Ovary (tissue), 9 donors: ENCODE measurements around the gene OR51G2. TPM values are rescaled to one million over a fixed set of nuclear protein-coding genes. Genes with fewer than 3 reads are reported as not detected.

Experiments
- DNase-seq, 5 donors: peaks; one replicate each; pipeline ENCODE4 v3.0.0-alpha.2; 2019 to 2020
- H3K27ac ChIP-seq, 2 donors: fragments of 200-600 bp; one replicate each; pipeline versions ENCODE4 v1.5.1 to v1.8.0; 2019 to 2022
- H3K27me3 ChIP-seq: fragments of 200-600 bp; one replicate; pipeline ENCODE4 v1.8.0; 2022
- H3K36me3 ChIP-seq: fragments of 200-600 bp; sonication (generic); one replicate; pipeline ENCODE4 v1.5.1; 2019
- H3K4me1 ChIP-seq: one replicate; pipeline ENCODE4 v1.8.1; 2013; ENCODE audit warnings: mild to moderate bottlenecking, moderate library complexity; ENCODE audit not compliant: insufficient read depth
- H3K4me3 ChIP-seq: fragments of 200-600 bp; sonication (generic); one replicate; pipeline ENCODE4 v1.5.1; 2017
- H3K9me3 ChIP-seq, 2 donors: fragments of 200-600 bp in 1 of 2; sonication (generic) in 1 of 2; one replicate each; pipeline versions ENCODE4 v1.5.1 to v1.8.1; 2013 to 2019; ENCODE audit warnings: mild to moderate bottlenecking in 1 of 2, moderate library complexity in 1 of 2
- EP300 ChIP-seq: sonication (generic); formaldehyde crosslinking; IDR thresholded peaks from one replicate; pipeline ENCODE4 v1.6.1; 2017; ENCODE audit warnings: antibody characterized with exemption
- POLR2A ChIP-seq: fragments of 450-650 bp; IDR thresholded peaks from one replicate; pipeline ENCODE4 v1.6.1; 2017; ENCODE audit warnings: antibody characterized with exemption, mild to moderate bottlenecking, moderate library complexity
- WGBS, 3 donors: extraction: QIAGEN DNeasy Blood & Tissue Kit in 1 of 3; methylation state at CpG; one replicate each; pipeline versions ENCODE4 v1.1.5 to v1.1.7; 2013 to 2017; 5-methylcytosine and 5-hydroxymethylcytosine counted together
- intact Hi-C, 4 donors: fragments of 100-400 bp; cut with DNase I; formaldehyde crosslinking; loops; one replicate each; pipeline versions ENCODE4 v1.11.0 to v1.15.1; 2022 to 2023
- polyA plus RNA-seq, 2 donors: library from polyadenylated mRNA; stranded (reverse); fragments of 200-250 nt in 1 of 2; fragments of 350-450 nt in 1 of 2; fragmentation: Illumina TruSeq in 1 of 2; extraction: RNeasy Lipid Tissue Mini Kit (QIAGEN cat#74804) in 1 of 2; gene quantifications; one replicate each; pipeline ENCODE4 v1.2.3, GENCODE V29; 2013 to 2014
- total RNA-seq, 7 donors: library from RNA; depleted of rRNA in 2 of 7; stranded (reverse); fragments of >200 nt in 2 of 7; fragmentation: NEBNext Ultra II Directional in 3 of 7; extraction: Animal tissue kit (Norgen Biotek cat#: 25700) in 3 of 7; gene quantifications; one replicate each; pipeline versions ENCODE4 v1.1.0 to v1.2.4, GENCODE V29; 2016 to 2023
- TF ChIP-seq, protein P1 (sequence below), 3 donors: fragments of 450-650 bp in 2 of 3; fragments of 200-600 bp in 1 of 3; IDR thresholded peaks; one replicate each; pipeline versions ENCODE4 v1.5.1 to v1.8.0; 2016 to 2022; ENCODE audit warnings: antibody characterized with exemption in 3 of 3, mild to moderate bottlenecking in 1 of 3
- donor health status: DM: no; HTN: no; CAD: no; lungs with moderate emphysema.
- donor health status: DM: no; HTN: no; CAD: no.
- donor health status: Bipolar disorder and iron deficiency.
- donor health status: DM: yes; HTN: yes; CAD: no.
- donor health status: DM: no; HTN: no; CAD: no.
- donor health status: DM: yes; HTN: yes; CAD: no.

Gene OR51G2
- total and polyA plus RNA-seq, 9 donors, result not detected

DNA sequence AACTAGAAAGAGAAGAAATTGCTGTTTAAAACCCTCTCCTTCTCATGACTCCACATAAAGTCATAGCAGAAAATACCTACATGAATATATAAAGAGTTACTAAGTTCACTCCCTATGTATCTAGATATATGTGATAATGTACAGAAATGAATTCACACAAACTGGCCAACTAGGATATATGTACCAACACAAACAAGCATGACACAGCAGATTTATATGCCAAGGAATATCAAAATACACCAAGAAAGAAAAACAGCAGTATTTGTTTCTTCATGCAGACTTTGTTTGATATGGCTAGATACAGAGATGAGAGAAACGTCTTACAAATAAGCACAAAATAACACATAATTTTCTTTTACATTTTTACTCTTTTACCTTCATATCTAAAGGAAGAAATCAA, 3.2 kb upstream of the OR51G2 start:
- intact Hi-C loops, result no loop called here
- TF ChIP-seq POLR2A, result no peak
- TF ChIP-seq EP300, result no peak
- TF ChIP-seq, protein P1, sequence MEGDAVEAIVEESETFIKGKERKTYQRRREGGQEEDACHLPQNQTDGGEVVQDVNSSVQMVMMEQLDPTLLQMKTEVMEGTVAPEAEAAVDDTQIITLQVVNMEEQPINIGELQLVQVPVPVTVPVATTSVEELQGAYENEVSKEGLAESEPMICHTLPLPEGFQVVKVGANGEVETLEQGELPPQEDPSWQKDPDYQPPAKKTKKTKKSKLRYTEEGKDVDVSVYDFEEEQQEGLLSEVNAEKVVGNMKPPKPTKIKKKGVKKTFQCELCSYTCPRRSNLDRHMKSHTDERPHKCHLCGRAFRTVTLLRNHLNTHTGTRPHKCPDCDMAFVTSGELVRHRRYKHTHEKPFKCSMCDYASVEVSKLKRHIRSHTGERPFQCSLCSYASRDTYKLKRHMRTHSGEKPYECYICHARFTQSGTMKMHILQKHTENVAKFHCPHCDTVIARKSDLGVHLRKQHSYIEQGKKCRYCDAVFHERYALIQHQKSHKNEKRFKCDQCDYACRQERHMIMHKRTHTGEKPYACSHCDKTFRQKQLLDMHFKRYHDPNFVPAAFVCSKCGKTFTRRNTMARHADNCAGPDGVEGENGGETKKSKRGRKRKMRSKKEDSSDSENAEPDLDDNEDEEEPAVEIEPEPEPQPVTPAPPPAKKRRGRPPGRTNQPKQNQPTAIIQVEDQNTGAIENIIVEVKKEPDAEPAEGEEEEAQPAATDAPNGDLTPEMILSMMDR (IDR thresholded peaks at IDR 0.05), result no peak
- whole genome bisulfite sequencing, 3 donors, result 33 to 51% (median 49%) methylated on average over 1 of the region's 1 CpG

DNA sequence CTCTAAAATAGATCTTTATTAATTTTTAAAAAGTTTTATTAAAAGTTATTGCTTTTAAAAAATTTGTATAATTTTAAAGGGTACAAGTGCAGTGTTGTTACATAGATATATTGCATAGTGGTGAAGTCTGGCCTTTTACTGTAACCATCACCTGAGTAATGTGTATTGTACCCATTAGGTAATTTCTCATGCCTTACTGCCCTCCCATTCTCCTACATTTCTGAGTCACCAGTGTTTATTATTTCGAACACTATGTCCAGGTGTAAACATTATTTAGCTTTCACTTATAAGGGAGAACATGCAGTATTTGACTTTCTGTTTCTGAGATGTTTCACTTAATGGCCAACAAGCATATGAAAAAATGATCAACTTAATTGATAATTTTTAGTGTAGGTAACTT, 2.6 kb upstream of the OR51G2 start:
- H3K4me1 ChIP-seq, result no peaks in the 10 kb centered on the region
- TF ChIP-seq, protein P1 (IDR thresholded peaks at IDR 0.05), result no peak
- no peak overlapping the region for H3K27ac ChIP-seq
- H3K36me3 ChIP-seq, result no peaks in the 10 kb centered on the region
- H3K9me3 ChIP-seq, result no peaks in the 10 kb centered on the region
- 69 to 88% (median 84%) methylated on average over 1 of the region's 1 CpG for WGBS, 3 donors
- H3K4me3 ChIP-seq, result no peak overlapping the region
- intact Hi-C loops, result no loop called here
- H3K27me3 ChIP-seq, result no peaks in the 10 kb centered on the region
- no peak for DNase-seq

More for the DNA sequence above, 3.2 kb upstream of the OR51G2 start:
- Histone ChIP-seq H3K27me3 (no peaks in the 10 kb centered on the region), H3K9me3 (no peaks in the 10 kb centered on the region), H3K27ac (no peak overlapping the region), H3K4me1 (no peaks in the 10 kb centered on the region), H3K4me3 (no peak overlapping the region), H3K36me3 (no peaks in the 10 kb centered on the region)
- DNase-seq, result no peak

DNA sequence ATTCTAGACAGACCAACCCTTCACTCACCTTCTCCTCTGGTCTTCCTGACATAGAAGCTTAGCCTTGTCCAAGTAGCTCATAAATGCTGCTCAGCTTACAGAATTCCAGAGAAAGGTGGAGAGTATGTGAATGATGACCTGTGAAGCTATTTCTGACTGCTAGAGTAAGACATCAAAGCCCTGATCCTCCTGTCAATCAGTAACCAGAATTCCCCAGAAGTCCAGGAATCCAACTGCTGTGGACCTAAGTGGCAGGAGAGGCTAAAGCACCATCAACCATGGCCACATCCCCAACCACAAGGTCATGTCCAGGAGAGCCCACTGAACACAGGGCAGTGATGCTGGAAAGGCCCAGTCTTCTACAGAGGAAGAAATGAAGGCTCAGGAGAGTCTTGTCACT, 2.6 kb downstream of the OR51G2 start:
- intact Hi-C loops, result no loop called here
- H3K4me1 ChIP-seq, result no peaks in the 10 kb centered on the region
- H3K9me3 ChIP-seq, result no peaks in the 10 kb centered on the region
- H3K36me3 ChIP-seq, result no peaks in the 10 kb centered on the region
- no peak for DNase-seq
- H3K27ac ChIP-seq, result no peak overlapping the region
- no peak overlapping the region for H3K4me3 ChIP-seq
- H3K27me3 ChIP-seq, result no peaks in the 10 kb centered on the region
- no peak for TF ChIP-seq EP300
- TF ChIP-seq POLR2A, result no peak
- TF ChIP-seq, protein P1 (IDR thresholded peaks at IDR 0.05), result no peak

DNA sequence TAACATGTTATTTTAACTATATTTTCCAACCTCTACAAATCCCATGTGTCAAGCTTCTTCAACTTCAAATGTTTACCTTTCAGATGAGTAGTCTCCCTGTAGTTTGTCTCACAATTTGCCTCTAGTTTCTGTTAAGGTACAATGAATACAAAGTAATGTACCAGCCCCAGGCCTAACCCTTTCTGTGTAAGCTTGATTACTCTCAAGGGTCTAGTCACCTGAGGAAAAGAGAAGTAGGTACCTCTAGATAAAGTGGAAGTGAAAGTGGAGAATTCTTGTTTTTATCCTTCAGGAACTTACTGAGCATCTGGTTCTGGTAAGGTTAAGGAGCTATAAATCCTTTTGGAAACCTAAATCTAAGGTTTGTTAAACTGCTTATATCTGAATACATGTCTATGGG, 15.7 kb downstream of the OR51G2 start, which contains the start of gene OR51A7:
OR51A7 (plus strand) TSS at position 300 of the 400 bp plus-strand sequence. CDS start 3,587 bp downstream, outside the sequence.
- H3K9me3 ChIP-seq, result no peaks in the 10 kb centered on the region
- H3K27me3 ChIP-seq, result no peaks in the 10 kb centered on the region
- H3K4me1 ChIP-seq, result no peaks in the 10 kb centered on the region
- no peak for DNase-seq
- no peak within 1 kb of the TSS for H3K27ac ChIP-seq
- no peaks in the 10 kb centered on the region for H3K36me3 ChIP-seq
- H3K4me3 ChIP-seq, result no peak within 1 kb of the TSS
- TF ChIP-seq EP300 (no peak), POLR2A (no peak)
- TF ChIP-seq, protein P1 (IDR thresholded peaks at IDR 0.05), result no peak
- intact Hi-C loops, result no loop called here
